Fibroblast of skin of right biceps (primary cell): ENCODE data around the gene FAF1.
"Not testable (repeated sequence)": the region's sequence is repeated elsewhere in the genome, so short reads cannot be mapped to it uniquely, and the experiment has no call there.

Source experiments
- DNase-seq: peaks from one replicate; pipeline ENCODE4 v3.0.0-alpha.2; 2013

Gene FAF1

DNA sequence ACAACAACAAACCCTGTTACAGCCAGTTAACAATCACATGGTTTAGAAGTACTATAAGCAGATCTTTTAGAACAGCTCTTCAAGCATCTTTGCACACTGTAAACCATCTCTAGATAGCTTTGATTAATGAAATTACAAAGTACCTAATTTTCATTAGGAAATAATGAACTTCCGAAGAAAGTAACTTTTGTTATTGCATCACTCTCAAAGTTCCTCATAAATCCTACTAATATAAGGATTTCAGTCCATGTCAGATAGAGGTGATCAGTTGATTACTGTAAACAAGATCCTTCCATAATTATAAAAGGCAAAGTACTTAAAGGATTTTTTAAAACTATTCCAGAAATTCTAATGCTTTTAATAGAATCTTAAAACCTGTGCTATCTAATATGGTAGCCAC lies 58.2 kb downstream of the FAF1 start:
- no peak for DNase-seq

DNA sequence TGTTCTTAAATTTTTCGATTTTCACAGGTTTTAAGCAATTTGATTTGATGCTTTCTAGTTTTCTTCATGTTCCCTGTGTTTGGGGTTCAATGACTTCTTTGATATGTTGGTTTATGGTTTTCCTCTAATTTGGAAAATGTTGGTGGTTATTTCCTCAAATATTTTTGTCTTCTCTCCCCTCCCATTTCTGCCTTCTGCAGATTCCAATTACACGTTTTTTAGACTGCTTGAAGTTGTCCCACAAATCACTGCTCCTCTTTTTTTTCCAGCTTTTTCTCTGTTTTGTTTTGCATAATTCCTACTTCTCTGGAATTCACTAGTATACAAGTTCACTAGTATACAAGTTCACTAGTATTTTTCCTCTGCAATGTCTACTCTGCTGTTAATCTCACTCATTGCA lies 61.3 kb downstream of the FAF1 start:
- no peak for DNase-seq

DNA sequence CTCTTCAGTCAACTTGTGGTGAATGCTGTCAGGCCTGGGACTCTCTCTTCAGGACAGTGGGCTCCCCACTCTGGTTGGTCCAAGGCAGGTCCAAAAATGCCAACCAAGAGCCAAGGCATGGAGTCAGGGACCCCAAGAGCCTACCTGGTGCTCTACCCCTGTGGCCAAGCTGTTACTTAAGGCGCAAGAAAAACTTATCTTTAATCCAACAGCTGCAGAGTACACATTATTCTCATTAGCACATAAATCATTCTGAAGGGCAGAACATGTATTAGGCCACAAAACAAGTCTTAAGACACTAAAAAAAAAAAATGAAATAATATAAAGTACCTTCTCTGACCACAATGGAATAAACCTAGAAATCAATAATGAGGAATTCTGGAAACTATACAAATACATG lies 65.7 kb downstream of the FAF1 start:
- DNase-seq = no peak

DNA sequence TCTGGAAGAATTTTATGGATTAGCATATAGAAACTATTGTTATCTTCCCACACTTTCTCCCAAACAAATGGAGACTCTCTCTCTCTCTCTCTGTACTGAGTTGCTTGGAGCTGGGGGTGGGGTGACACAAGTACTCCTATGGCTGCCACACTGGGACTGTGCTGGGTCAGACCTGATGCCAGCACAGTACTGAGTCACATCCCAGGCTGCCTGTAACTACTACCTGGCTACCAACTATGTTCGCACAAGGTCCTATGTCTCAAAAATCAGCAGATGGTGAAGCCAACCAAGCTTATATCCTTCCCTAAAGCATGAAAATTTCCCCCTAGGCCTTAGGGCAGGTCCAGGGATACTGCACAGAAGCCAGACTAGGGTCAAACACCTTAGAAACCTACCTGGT lies 66.6 kb downstream of the FAF1 start:
- no peak for DNase-seq

DNA sequence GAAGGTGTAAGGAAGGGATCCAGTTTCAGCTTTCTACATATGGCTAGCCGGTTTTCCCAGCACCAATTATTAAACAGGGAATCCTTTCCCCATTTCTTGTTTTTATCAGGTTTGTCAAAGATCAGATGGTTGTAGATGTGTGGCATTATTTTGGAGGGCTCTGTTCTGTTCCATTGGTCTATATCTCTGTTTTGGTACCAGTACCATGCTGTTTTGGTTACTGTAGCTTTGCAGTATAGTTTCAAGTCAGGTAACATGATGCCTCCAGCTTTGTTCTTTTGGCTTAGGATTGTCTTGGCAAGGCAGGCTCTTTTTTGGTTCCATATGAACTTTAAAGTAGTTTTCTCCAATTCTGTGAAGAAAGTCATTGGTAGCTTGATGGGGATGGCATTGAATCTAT lies 72.5 kb downstream of the FAF1 start:
- DNase-seq = not testable (repeated sequence)

DNA sequence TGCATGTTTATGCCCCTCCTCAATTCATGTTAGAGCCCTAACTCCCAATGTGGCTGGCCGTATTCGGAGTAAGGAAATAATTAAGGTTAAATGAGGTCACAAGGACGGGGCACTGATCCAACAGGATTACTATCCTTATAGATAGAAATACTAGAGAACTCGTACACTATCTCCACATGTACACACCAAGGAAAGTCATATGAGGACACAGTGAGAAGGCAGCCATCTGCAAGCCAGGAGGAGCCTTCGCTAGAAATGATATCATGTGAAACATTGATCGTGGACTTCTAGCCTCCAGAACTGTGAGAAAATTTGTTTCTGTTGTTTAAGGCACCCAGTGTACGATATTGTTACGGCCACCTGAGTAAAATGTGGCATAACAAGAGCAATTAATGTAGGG lies 79.7 kb downstream of the FAF1 start:
- no peak for DNase-seq

DNA sequence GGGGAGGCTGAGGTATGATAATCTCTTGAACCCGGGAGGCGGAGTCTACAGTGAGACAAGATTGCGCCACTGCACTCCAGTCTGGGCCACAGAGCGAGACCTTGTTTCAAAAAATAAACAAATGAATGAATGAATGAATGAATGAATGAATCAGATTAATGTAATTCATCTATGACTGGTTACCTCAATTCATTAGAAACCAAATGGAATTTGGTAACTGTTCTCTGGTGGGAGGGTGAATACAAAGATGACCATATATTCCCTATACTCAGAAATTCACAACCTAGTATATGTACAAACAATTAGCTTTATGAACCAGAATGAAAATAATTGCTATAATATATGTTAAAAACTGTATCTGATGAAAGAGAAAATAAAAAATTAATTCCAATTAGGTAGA lies 80.9 kb downstream of the FAF1 start:
- no peak for DNase-seq

DNA sequence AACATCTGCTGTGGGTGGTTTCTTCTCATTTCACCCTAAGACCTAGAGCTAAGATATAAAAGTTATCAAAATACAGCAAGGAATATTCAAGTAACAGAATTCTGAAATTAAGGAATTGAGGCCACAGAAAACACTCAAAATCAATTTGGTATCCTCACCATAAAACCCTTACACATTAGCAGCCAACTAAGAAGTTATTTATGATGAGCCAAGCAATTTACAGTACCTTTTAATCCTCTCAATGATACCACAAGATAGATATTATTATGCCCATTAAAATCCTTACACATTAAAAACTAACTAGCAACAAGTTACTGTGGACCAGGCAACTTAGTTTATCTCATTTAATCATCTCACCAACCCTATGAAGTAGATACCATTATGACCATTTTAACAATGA lies 81.6 kb downstream of the FAF1 start:
- DNase-seq = no peak

DNA sequence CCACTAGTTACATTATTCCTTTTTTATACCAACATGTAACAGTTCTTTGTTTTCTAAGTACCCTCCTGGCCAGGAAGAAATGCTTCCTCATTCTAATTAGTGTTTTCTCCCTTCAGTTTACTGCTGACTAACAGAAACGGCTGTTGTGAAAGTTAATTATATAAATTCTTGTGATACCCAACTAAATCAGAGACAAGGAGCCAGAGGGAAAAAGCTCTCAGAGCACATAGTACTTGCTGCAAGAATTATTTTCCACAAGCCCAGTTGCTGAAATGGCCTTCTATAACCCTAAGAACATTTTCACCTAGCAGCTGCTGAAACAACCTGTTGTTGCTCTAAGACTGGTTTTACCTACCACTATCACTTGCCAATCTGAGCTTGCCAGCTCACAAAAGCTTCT lies 82.4 kb downstream of the FAF1 start:
- DNase-seq = no peak

DNA sequence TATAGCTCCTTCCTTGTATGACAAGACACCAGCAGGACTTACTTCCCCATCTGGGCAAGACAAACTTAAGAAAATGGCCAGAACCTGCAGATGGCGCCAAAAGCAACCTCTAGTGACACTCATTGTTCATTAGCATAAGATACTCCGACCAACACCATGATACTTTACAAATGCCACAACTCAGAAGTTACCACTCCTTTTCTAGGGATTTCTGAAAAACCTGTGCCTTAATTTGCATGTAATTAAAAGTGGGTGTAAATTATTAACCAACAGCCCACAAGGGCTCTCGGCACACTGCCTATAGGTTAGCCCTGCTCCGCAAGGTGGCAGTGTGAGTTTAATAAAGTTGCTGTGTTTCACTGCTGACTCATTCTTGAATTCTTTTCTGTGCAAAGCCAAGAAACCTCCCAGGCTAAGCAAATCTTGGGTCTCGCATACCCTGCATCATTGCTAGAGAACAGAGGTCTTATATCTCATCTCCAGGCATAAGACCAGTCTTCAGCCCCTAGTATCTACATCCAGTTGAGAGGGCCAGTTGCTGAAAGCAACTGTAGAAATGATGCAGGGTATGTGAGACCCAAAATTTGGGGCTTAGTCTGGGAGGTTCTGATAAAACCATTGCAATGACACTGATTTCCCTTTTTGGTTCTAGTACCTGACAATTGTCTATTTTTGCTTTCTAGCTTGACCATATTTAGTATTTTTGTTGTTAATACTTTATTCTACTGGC lies 86.4 kb downstream of the FAF1 start:
- peak; percentile 53 for DNase-seq

DNA sequence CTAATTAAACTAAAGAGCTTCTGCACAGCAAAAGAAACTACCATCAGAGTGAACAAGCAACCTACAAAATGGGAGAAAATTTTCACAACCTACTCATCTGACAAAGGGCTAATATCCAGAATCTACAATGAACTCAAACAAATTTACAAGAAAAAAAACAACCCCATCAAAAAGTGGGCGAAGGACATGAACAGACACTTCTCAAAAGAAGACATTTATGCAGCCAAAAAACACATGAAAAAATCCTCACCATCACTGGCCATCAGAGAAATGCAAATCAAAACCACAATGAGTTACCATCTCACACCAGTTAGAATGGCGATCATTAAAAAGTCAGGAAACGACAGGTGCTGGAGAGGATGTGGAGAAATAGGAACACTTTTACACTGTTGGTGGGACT lies 95.2 kb downstream of the FAF1 start:
- not testable (repeated sequence) for DNase-seq

DNA sequence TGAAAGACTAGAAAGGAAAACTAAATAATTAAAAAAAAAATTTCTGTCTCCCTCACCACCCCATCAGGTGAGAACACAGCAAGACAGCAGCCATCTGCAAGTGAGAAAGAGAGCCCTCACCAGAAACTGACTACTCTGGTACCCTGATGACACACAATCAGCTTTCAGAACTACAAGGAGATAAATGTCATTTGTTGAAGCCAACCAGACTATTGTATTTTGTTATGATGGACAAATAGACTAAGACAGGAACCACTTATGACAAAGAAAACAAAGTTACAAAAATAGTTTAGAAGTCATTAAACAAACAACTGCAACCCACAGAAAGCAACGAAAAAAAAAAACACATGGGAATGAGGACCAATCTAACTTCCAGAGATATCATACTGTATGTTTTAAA lies 98.3 kb downstream of the FAF1 start:
- no peak for DNase-seq

DNA sequence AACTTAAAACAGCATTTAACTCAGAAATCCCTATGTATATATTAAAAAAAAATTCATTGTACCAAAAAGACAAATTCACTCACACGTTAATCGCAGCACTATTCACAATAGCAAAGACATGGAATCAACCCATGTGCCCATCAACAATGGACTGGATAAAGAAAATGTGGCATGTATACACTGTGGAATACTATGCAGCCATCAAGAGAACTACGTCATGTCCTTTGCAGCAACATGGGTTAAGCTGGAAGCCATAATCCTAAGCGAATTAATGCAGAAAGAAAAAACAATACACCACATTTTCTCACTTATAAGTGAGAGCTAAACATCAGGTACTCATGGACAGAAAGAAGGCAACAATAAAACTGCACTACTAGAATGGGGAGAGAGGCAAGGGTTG lies 99.4 kb downstream of the FAF1 start:
- no peak for DNase-seq

DNA sequence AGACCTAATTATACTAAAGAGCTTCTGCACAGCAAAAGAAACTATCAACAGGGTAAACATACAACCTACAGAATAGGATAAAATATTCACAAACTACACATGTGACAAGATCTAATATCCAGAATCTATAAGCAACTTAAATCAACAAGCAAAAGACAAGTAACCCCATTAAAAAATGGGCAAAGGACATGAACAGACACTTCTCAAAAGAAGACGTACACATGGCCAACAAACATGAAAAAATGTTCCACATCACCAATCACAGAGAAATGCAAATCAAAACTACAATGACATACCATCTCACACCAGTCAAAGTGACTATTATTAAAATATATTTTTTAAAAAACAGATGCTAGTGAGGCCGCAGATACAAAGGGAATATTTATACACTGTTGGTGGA lies 99.8 kb downstream of the FAF1 start:
- DNase-seq = no peak

DNA sequence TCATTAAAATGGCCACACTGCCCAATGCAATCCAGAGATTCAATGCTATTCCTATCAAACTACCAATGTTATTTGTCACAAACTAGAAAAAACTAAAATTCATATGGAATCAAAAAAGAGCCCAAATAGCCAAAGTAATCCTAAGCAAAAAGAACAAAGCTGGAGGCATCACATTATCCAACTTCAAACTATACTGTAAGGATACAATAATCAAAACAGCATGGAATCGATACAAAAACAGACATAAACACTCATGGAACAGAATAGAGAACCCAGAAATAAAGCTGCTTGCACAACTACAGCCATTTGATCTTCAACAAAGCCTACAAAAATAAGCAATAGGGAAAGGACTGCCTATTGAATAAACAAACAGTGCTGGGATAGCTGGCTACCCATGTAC lies 100.4 kb downstream of the FAF1 start:
- no peak for DNase-seq

DNA sequence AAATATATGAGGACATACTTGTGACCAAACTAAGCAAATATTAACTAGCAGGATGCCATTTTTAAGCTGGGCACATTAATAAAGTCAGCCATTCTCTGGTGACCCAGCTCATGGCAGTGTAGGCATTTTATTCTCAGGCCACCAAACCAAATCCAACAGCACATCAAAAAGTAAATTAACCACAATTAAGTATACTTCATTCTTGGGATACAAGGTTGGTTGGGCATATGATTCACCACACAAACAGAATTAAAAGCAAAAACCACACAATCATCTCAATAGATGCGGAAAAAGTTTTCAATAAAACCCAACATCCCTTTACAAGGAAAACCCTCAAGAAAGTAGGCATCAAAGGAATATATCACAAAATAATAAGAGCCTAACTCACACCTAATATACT lies 101.3 kb downstream of the FAF1 start:
- no peak for DNase-seq

DNA sequence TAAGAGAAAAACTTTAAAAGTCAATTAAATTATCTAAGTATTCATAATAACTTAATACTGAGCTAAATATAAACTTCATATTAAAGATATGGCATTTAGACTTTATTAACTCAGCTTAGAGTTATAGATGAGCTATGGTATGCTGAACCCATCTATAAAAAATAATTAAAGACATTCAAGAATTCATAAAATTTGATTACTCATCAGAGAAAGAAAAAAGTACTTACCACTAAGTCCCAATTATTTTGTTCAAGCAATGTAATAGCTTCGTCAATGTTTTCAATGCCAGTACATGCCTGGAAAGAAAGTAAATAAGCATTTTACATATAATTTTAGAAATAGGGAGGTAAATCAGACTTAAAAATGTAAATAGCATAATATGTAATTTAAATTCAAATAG lies 102.4 kb downstream of the FAF1 start:
- DNase-seq = no peak

DNA sequence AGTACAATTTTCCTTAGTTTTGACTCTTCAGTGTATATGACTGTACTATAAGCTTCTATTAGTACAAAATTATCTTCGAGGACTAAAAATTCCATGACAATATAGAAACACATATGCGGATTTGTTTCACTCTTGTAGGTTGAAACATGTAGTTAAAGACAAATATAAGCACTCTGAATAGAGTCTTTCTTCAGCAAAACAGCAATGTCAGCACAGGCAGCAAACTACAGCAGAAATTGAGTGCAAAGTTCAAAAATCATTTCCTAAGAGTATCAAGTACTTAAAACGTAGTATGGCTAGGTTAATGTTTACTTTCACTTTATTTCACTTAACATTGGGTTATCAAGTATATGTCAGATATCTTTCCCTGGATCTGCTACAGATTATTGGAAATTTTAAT lies 106.7 kb downstream of the FAF1 start:
- DNase-seq = no peak

DNA sequence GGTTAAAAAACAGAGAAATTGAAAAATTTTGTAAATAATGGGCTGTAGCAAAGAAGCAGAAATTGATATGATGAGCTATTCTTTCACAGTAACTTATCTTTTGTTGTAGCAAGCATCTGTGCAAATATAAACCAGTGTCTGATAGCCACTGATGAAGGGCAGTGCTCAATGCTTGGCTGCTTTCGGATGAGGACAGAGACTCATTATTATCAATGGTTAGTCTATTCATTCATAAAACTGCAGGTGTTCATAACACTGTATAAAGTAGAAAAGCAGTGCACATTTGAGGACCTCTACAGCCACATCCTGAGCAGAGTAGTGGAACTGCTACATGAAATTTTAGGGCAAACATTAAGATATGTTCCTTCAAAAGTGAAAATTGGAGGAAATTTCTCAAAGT lies 107.2 kb downstream of the FAF1 start:
- no peak for DNase-seq

DNA sequence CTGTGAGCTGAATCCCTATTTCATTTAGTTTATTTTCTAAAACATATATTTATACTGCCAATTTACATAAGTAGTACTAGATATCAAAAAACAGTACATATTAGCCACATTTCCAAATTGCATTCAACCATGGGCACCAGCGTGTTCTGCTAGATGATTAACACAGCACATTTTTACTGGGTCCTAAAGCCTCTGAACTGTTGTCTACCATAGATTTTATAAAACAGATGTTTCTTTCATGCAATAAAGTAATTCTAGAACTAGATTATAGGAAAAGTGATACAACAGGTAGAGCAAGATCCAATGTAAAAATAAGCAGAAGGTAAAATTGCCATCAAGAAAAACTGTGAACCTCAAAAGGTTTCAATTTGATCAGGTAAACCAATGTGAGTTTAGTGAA lies 108.6 kb downstream of the FAF1 start:
- DNase-seq = no peak

DNA sequence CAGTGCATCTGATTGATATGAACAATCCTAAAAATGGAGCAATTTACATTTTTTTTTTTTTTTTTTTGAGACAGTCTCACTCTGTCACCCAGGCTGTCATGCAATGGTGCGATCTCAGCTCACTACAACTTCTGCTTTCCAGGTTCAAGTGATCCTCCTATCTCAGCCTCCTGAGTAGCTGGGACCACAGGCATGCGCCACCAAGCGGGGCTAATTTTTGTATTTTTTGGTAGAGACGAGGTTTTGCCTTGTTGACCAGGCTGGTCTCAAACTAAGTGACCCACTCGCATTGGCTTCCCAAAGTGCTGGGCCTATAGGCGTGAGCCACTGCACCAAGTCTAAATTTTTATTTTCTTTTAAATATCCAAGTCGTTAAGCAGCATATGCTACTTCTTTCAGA lies 109.0 kb downstream of the FAF1 start:
- DNase-seq = no peak

DNA sequence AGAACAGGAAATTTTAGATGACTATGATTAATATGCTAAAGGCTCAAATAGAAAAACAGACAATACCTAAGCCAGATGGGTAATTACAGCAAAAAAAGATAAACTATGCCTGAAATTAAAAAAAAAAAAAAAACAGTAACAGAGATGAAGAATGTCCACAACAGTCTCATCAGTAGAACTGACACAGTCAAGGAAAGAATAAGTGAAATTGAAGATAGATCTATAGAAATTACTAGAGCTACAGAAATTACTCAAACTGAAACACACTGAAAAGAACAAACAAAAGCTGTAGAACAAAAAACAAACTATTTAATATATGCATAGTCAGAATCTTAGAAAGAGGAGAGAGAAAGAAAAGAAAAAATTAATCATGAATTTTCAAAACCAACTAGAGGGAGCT lies 112.8 kb downstream of the FAF1 start:
- DNase-seq = no peak

DNA sequence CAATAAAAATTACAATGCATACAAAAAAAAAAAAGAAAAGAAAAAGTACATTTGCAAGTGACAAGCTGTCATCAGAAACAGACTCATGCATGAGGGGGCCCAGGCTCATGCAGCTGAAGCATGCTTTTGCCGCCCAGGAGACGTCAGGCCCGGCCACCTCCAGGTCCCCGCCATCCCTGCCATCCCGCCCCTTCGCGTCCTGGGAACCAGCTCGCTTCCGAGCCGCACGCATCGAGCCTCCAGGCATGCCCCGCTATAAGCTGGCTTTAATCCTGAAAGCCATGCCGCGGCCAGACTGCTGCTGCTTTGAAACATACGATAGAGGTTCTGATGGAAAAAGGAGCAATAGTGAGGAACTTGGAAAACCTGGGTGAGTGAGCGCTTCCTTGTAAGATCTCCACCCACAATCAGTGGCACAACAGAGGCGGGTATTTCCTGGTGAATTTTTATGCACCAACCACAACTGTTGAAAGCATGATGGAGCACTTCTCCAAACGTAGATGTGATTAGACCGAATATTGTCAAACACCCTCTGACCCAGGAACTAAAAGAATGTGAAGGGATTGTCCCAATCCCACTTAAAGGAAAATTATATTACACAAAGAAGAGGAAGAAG lies 113.7 kb downstream of the FAF1 start:
- no peak for DNase-seq

DNA sequence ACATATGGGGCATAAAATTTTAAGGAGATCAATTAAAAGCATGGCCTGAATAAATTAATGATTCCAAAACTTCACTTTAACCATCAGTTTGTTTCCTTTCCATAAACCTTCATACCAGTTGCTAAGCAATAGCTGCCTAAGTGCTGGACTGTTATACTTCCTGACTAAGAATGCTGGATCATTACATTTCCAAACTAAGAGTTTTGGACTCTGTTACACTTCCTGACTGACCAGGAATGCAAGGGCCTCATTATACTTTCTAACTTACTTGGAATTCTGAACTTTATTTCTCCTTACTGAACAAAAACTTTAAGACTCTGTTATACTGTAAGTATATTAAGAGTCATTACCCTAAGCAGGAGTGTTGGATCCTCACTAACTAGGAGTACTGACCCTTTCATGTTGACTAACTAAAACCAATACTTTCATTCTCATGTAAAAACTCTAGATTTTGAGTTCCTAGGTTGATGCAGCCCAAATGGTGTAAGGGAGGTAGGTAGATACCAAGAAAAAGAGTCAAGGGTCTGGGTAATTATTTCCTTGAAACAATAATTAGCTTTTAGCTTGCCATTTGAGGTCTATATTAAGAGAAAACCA lies 118.2 kb downstream of the FAF1 start:
- peak; percentile 40 for DNase-seq

DNA sequence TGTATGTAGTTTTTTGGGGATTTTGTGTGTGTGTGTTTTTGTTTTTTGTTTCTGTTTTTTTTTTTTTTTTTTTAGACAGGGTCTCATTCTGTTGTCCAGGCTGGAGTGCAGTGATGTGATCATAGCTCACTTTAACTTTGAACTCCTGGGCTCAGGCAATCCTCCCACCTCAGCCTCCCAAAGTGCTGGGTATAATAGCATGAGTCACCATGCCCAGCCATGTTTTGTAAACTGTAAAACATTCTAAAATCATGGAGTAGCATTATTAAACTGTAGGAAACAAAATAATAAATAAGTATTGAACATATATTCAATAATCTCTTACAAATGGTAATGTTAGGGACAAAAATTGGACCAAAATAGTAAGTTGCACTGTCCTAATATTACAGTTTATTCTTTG lies 124.0 kb downstream of the FAF1 start:
- no peak for DNase-seq
